ENCODE data around the gene TMPRSS5. TPM values are rescaled to one million over a fixed set of nuclear protein-coding genes. Genes with fewer than 3 reads are reported as not detected.

TMPRSS5 gene
- total and polyA plus RNA-seq, 2 of the 8 experiments (the other 6 are each of a cell fraction or from before 2014, with no cell fraction given), result 0.54 to 0.78 TPM

GRCh38 chr11:113667801-113668200 lies 38.3 kb downstream of the TMPRSS5 start:
- DNase-seq (ENCODE audit: low read depth in 1 of 2, low spot score in 2 of 2) (no peak), FAIRE-seq (no peak)
- 85% methylated on average over 1 of the region's 1 CpG; no CpG with 5 or more reads in 1 of the 2 experiments for WGBS, 2 experiments (ENCODE audit: extremely low coverage in 1 of 2, insufficient coverage in 1 of 2, insufficient read length in 1 of 2, insufficient replicate concordance in 2 of 2, low coverage in 1 of 2, low lambda C conversion rate in 2 of 2, missing lambda C conversion rate in 1 of 2)
- Histone ChIP-seq H3K36me3 (ENCODE audit: control insufficient read depth in 2 of 4, insufficient read depth in 4 of 4, low read length in 3 of 4) (no peaks in the 10 kb centered on the region), H2BK12ac (ENCODE audit: low read depth, low read length) (no peak overlapping the region), H3K4me2 (ENCODE audit: insufficient read depth in 1 of 2, low read depth in 2 of 2, low read length in 2 of 2) (no peak overlapping the region), H3K79me2 (ENCODE audit: control insufficient read depth in 1 of 2, insufficient read depth in 2 of 2, low read length in 2 of 2) (no peaks in the 10 kb centered on the region), H3K14ac (ENCODE audit: insufficient read length) (no peak overlapping the region), H3K56ac (replicated peaks; ENCODE audit: insufficient read length, low read depth, low read length) (no peak overlapping the region), H4K20me1 (replicated peaks in 1 of 2; ENCODE audit: control insufficient read depth in 1 of 2, insufficient read depth in 2 of 2, low read length in 2 of 2) (no peaks in the 10 kb centered on the region), H3K23me2 (ENCODE audit: low read depth, low read length) (no peaks in the 10 kb centered on the region), H3K27me3 (replicated peaks in 1 of 4; ENCODE audit: control insufficient read depth in 3 of 4, extremely low read depth in 1 of 4, insufficient read depth in 3 of 4, low read length in 3 of 4) (no peaks in the 10 kb centered on the region), H3K4me1 (replicated peaks in 1 of 4; ENCODE audit: control insufficient read depth in 3 of 4, insufficient read depth in 4 of 4, low read length in 3 of 4) (peaks cover 0 to 5% (median 3%) of the 10 kb centered on the region in 4 experiments; a peak in 2 of 7 replicates), H2BK5ac (ENCODE audit: low read depth, low read length) (no peak overlapping the region), H4K5ac (ENCODE audit: insufficient read length, low read depth, low read length) (no peak overlapping the region), H3K79me1 (ENCODE audit: low read depth, low read length) (no peaks in the 10 kb centered on the region), H3K23ac (ENCODE audit: insufficient read length) (no peak overlapping the region), H2BK15ac (ENCODE audit: low read length) (no peak overlapping the region), H3K9me3 (ENCODE audit: insufficient read depth in 2 of 2, low read depth in 1 of 2, low read length in 1 of 2) (0 out of 4 replicates have a peak, but pooled peaks cover 0 to 6% of the 10 kb centered on the region in 2 experiments), H3K4ac (replicated peaks; ENCODE audit: insufficient read length, low read depth, low read length) (no peak overlapping the region), H2AFZ (ENCODE audit: low read length) (no peak overlapping the region), H4K91ac (replicated peaks; ENCODE audit: insufficient read length, low read length) (no peak overlapping the region), H2BK20ac (ENCODE audit: low read length) (no peak overlapping the region), H2AK5ac (ENCODE audit: low read depth, low read length) (no peak overlapping the region), H2BK120ac (replicated peaks; ENCODE audit: low read depth, low read length) (no peak overlapping the region), H3K18ac (ENCODE audit: extremely low read depth, low read length) (no peak overlapping the region), H3K27ac (ENCODE audit: low read depth, low read length) (no peak overlapping the region), H3K4me3 (ENCODE audit: extremely low read depth in 1 of 4, insufficient read depth in 2 of 4, low read depth in 3 of 4, low read length in 4 of 4) (no peak overlapping the region), H3K9ac (replicated peaks in 1 of 4; ENCODE audit: extremely low read depth in 1 of 4, low read depth in 3 of 4, low read length in 3 of 4) (no peak overlapping the region), H4K8ac (ENCODE audit: extremely low read depth, insufficient read depth, low read length) (no peak overlapping the region)
- POLR2A ChIA-PET (ENCODE audit: partially characterized antibody), result no interaction called here
- CTCF ChIA-PET (ENCODE audit: partially characterized antibody), result interaction anchor here (0.6 to 1.5 kb wide), 4 partner anchors 12 to 716 kb away, joined by 3 to 4 read pairs (median 4); no protein-coding TSS in a partner anchor
- TF ChIP-seq RNF2 (IDR thresholded peaks at IDR 0.05; ENCODE audit: borderline replicate concordance, low read depth, low read length, missing control alignments, poor library complexity, severe bottlenecking) (no peak), EP300 (IDR thresholded peaks at IDR 0.05; ENCODE audit: borderline replicate concordance in 1 of 2, low read depth in 2 of 2, low read length in 2 of 2) (no peak), SIX5 (IDR thresholded peaks at IDR 0.05; ENCODE audit: low read depth, low read length) (no peak), POU5F1 (IDR thresholded peaks at IDR 0.05; ENCODE audit: low read depth, low read length) (no peak), CBX5 (IDR thresholded peaks at IDR 0.05; ENCODE audit: low read depth, low read length) (no peak), MAFK (IDR thresholded peaks at IDR 0.05; ENCODE audit: low read depth, low read length) (no peak), MAX (IDR thresholded peaks at IDR 0.05) (no peak), NRF1 (IDR thresholded peaks at IDR 0.05; ENCODE audit: low read depth, low read length) (no peak), SIRT6 (IDR thresholded peaks at IDR 0.05; ENCODE audit: low read length) (no peak), FOSL1 (IDR thresholded peaks at IDR 0.05; ENCODE audit: insufficient read depth, low read depth, low read length) (no peak), ATF3 (IDR thresholded peaks at IDR 0.05; ENCODE audit: insufficient read depth, low read depth, low read length) (no peak), USF2 (IDR thresholded peaks at IDR 0.05; ENCODE audit: low read length) (no peak)
